Astrocyte of the hippocampus (primary cell): ENCODE data around the gene SELENOM.
"Not testable (repeated sequence)": the region's sequence is repeated elsewhere in the genome, so short reads cannot be mapped to it uniquely, and the experiment has no call there.

Source experiments
- DNase-seq: peaks from one replicate; pipeline ENCODE4 v3.0.0; 2011; ENCODE audit warnings: low read depth, low spot score

The SELENOM gene

GRCh38 chr22:31106001-31106571 lies 1.3 kb downstream of the SELENOM start:
- DNase-seq, result no peak

GRCh38 chr22:31105282-31105929 lies 2.0 kb downstream of the SELENOM start:
- DNase-seq, result no peak

GRCh38 chr22:31104869-31105268 lies 2.5 kb downstream of the SELENOM start:
- DNase-seq, result peak; percentile 39

GRCh38 chr22:31103899-31104694 lies 3.3 kb downstream of the SELENOM start:
- no peak for DNase-seq

GRCh38 chr22:31103111-31103510 lies 4.3 kb downstream of the SELENOM start:
- no peak for DNase-seq

GRCh38 chr22:31102441-31103081 lies 4.8 kb downstream of the SELENOM start:
- DNase-seq, result peak; percentile 73

- DNase-seq, result no peak
Measured at GRCh38 chr22:31100762-31101525, 6.4 kb downstream of the SELENOM start.

- DNase-seq, result no peak
Measured at GRCh38 chr22:31099841-31100761, 7.3 kb downstream of the SELENOM start.

- no peak for DNase-seq
Measured at GRCh38 chr22:31099386-31099785, 8.0 kb downstream of the SELENOM start.

GRCh38 chr22:31098632-31099110 lies 8.7 kb downstream of the SELENOM start:
- DNase-seq, result no peak

- DNase-seq, result no peak
Measured at GRCh38 chr22:31097941-31098631, 9.3 kb downstream of the SELENOM start.

- not testable (repeated sequence) for DNase-seq
Measured at GRCh38 chr22:31097539-31097938, 9.8 kb downstream of the SELENOM start.

GRCh38 chr22:31096657-31097279 lies 10.6 kb downstream of the SELENOM start:
- DNase-seq, result no peak

GRCh38 chr22:31095637-31096249 lies 11.6 kb downstream of the SELENOM start:
- DNase-seq, result no peak

GRCh38 chr22:31094741-31095140 lies 12.6 kb downstream of the SELENOM start:
- DNase-seq, result no peak

- DNase-seq, result no peak
Measured at GRCh38 chr22:31094021-31094551, 13.3 kb downstream of the SELENOM start.

GRCh38 chr22:31093086-31093850 lies 14.1 kb downstream of the SELENOM start:
- no peak for DNase-seq

GRCh38 chr22:31092161-31092560 lies 15.2 kb downstream of the SELENOM start:
- DNase-seq, result no peak
